Measurements from ENCODE around the gene BASP1.

GRCh38 chr5:17261075-17261474 is 43.6 kb downstream of the BASP1 start:
- no peak for TF ChIP-seq GATA2 (IDR thresholded peaks at IDR 0.05; ENCODE audit: low read depth, low read length)
- TF ChIP-seq GATA3 (IDR thresholded peaks at IDR 0.05; ENCODE audit: low read depth, low read length) = no peak

Data from SH-SY5Y (cell line).